ENCODE results near the gene ATPAF1.
"Not testable (repeated sequence)": the region's sequence is repeated elsewhere in the genome, so short reads cannot be mapped to it uniquely, and the experiment has no call there.

ATPAF1 gene

GRCh38 chr1:46670134-46670533 is 2.0 kb upstream of the ATPAF1 start:
- FAIRE-seq (no peak), DNase-seq (ENCODE audit: insufficient read length, low spot score) (no peak)
- TF ChIP-seq TAF1 (IDR thresholded peaks at IDR 0.05; ENCODE audit: low read depth, low read length) (no peak), SPI1 (IDR thresholded peaks at IDR 0.05; ENCODE audit: low read depth, low read length) (no peak), PAX5 (IDR thresholded peaks at IDR 0.05; ENCODE audit: insufficient read depth, low read length, severe bottlenecking) (no peak), POLR2A (IDR thresholded peaks at IDR 0.05; ENCODE audit: low read depth, low read length) (no peak)

GRCh38 chr1:46665983-46666382 is 2.2 kb downstream of the ATPAF1 start:
- TF ChIP-seq TAF1 (IDR thresholded peaks at IDR 0.05; ENCODE audit: low read depth, low read length) (no peak), POLR2AphosphoS5 (IDR thresholded peaks at IDR 0.05; ENCODE audit: low read depth, low read length) (no peak), POLR2A (IDR thresholded peaks at IDR 0.05; ENCODE audit: low read depth, low read length) (no peak), PAX5 (IDR thresholded peaks at IDR 0.05; ENCODE audit: insufficient read depth, low read length, severe bottlenecking) (no peak), POU2F2 (IDR thresholded peaks at IDR 0.05; ENCODE audit: low read depth, low read length) (no peak), SPI1 (IDR thresholded peaks at IDR 0.05; ENCODE audit: low read depth, low read length) (no peak)
- FAIRE-seq (no peak), DNase-seq (ENCODE audit: insufficient read length, low spot score) (no peak)

- not testable (repeated sequence) for DNase-seq (ENCODE audit: insufficient read length, low spot score); FAIRE-seq
These were observed 5.2 kb downstream of the ATPAF1 start for GRCh38 chr1:46662919-46663318.

- DNase-seq (ENCODE audit: insufficient read length, low spot score): peak; percentile 17
- FAIRE-seq: peak; percentile 70
These were observed 8.0 kb downstream of the ATPAF1 start for GRCh38 chr1:46660116-46660515.

GRCh38 chr1:46659307-46659870 is 8.8 kb downstream of the ATPAF1 start:
- no peak for TF ChIP-seq POLR2A (IDR thresholded peaks at IDR 0.05; ENCODE audit: low read depth, low read length)
- no peak for TF ChIP-seq PAX5 (IDR thresholded peaks at IDR 0.05; ENCODE audit: insufficient read depth, low read length, severe bottlenecking)
- no peak for TF ChIP-seq TAF1 (IDR thresholded peaks at IDR 0.05; ENCODE audit: low read depth, low read length)
- no peak for TF ChIP-seq SPI1 (IDR thresholded peaks at IDR 0.05; ENCODE audit: low read depth, low read length)
- no peak for TF ChIP-seq POLR2AphosphoS5 (IDR thresholded peaks at IDR 0.05; ENCODE audit: low read depth, low read length)
- TF ChIP-seq POU2F2 (IDR thresholded peaks at IDR 0.05; ENCODE audit: low read depth, low read length): no peak
- DNase-seq (ENCODE audit: insufficient read length, low spot score): no peak
- FAIRE-seq: peak; percentile 56

GRCh38 chr1:46657775-46658174 is 10.4 kb downstream of the ATPAF1 start:
- DNase-seq (ENCODE audit: insufficient read length, low spot score) (no peak), FAIRE-seq (no peak)
- TF ChIP-seq POLR2AphosphoS5 (IDR thresholded peaks at IDR 0.05; ENCODE audit: low read depth, low read length): no peak
- no peak for TF ChIP-seq PAX5 (IDR thresholded peaks at IDR 0.05; ENCODE audit: insufficient read depth, low read length, severe bottlenecking)
- TF ChIP-seq SPI1 (IDR thresholded peaks at IDR 0.05; ENCODE audit: low read depth, low read length): no peak
- no peak for TF ChIP-seq POLR2A (IDR thresholded peaks at IDR 0.05; ENCODE audit: low read depth, low read length)
- TF ChIP-seq TAF1 (IDR thresholded peaks at IDR 0.05; ENCODE audit: low read depth, low read length): no peak
- TF ChIP-seq POU2F2 (IDR thresholded peaks at IDR 0.05; ENCODE audit: low read depth, low read length): no peak

GRCh38 chr1:46656643-46657042 is 11.5 kb downstream of the ATPAF1 start:
- TF ChIP-seq POU2F2 (IDR thresholded peaks at IDR 0.05; ENCODE audit: low read depth, low read length) (no peak), PAX5 (IDR thresholded peaks at IDR 0.05; ENCODE audit: insufficient read depth, low read length, severe bottlenecking) (no peak), POLR2A (IDR thresholded peaks at IDR 0.05; ENCODE audit: low read depth, low read length) (no peak), TAF1 (IDR thresholded peaks at IDR 0.05; ENCODE audit: low read depth, low read length) (no peak), POLR2AphosphoS5 (IDR thresholded peaks at IDR 0.05; ENCODE audit: low read depth, low read length) (no peak), SPI1 (IDR thresholded peaks at IDR 0.05; ENCODE audit: low read depth, low read length) (no peak)
- FAIRE-seq: peak; percentile 9
- DNase-seq (ENCODE audit: insufficient read length, low spot score): no peak

- FAIRE-seq (no peak), DNase-seq (ENCODE audit: insufficient read length, low spot score) (no peak)
- no peak for TF ChIP-seq PAX5 (IDR thresholded peaks at IDR 0.05; ENCODE audit: insufficient read depth, low read length, severe bottlenecking)
- TF ChIP-seq SPI1 (IDR thresholded peaks at IDR 0.05; ENCODE audit: low read depth, low read length): no peak
- no peak for TF ChIP-seq POLR2A (IDR thresholded peaks at IDR 0.05; ENCODE audit: low read depth, low read length)
These were observed 12.3 kb downstream of the ATPAF1 start for GRCh38 chr1:46655848-46656247.

- not testable (repeated sequence) for FAIRE-seq
These were observed 13.5 kb downstream of the ATPAF1 start for GRCh38 chr1:46654698-46655097.

GRCh38 chr1:46654012-46654411 is 14.2 kb downstream of the ATPAF1 start:
- DNase-seq (ENCODE audit: insufficient read length, low spot score) (no peak), FAIRE-seq (no peak)
- TF ChIP-seq POLR2A (IDR thresholded peaks at IDR 0.05; ENCODE audit: low read depth, low read length) (no peak), SPI1 (IDR thresholded peaks at IDR 0.05; ENCODE audit: low read depth, low read length) (no peak), POU2F2 (IDR thresholded peaks at IDR 0.05; ENCODE audit: low read depth, low read length) (no peak), POLR2AphosphoS5 (IDR thresholded peaks at IDR 0.05; ENCODE audit: low read depth, low read length) (no peak), PAX5 (IDR thresholded peaks at IDR 0.05; ENCODE audit: insufficient read depth, low read length, severe bottlenecking) (no peak), TAF1 (IDR thresholded peaks at IDR 0.05; ENCODE audit: low read depth, low read length) (no peak)

More at GRCh38 chr1:46654698-46655097, 13.5 kb downstream of the ATPAF1 start:
- not testable (repeated sequence) for DNase-seq (ENCODE audit: insufficient read length, low spot score)

- TF ChIP-seq POLR2A (IDR thresholded peaks at IDR 0.05; ENCODE audit: low read depth, low read length) (no peak), TAF1 (IDR thresholded peaks at IDR 0.05; ENCODE audit: low read depth, low read length) (no peak), POLR2AphosphoS5 (IDR thresholded peaks at IDR 0.05; ENCODE audit: low read depth, low read length) (no peak), POU2F2 (IDR thresholded peaks at IDR 0.05; ENCODE audit: low read depth, low read length) (no peak), SPI1 (IDR thresholded peaks at IDR 0.05; ENCODE audit: low read depth, low read length) (no peak), PAX5 (IDR thresholded peaks at IDR 0.05; ENCODE audit: insufficient read depth, low read length, severe bottlenecking) (no peak)
- DNase-seq (ENCODE audit: insufficient read length, low spot score) (no peak), FAIRE-seq (no peak)
These were observed 14.7 kb downstream of the ATPAF1 start for GRCh38 chr1:46653405-46653958.

Data from GM12891 (cell line).